Measurements from ENCODE around the gene BCAP31. TPM values are rescaled to one million over a fixed set of nuclear protein-coding genes. Genes with fewer than 3 reads are reported as not detected.

The BCAP31 gene
- total RNA-seq, 1 donor, result 127 TPM

GRCh38 chrX:153653556-153653955 lies 70.6 kb downstream of the BCAP31 start:
- DNase-seq (ENCODE audit: low read depth), result no peak
- no peak for TF ChIP-seq CTCF (IDR thresholded peaks at IDR 0.05; ENCODE audit: insufficient read depth, low read depth, low read length)

GRCh38 chrX:153651540-153652079 lies 72.6 kb downstream of the BCAP31 start:
- no peak for DNase-seq (ENCODE audit: low read depth)
- no peak for TF ChIP-seq CTCF (IDR thresholded peaks at IDR 0.05; ENCODE audit: insufficient read depth, low read depth, low read length)
- no peak overlapping the region for H3K4me3 ChIP-seq (ENCODE audit: low read depth, low read length)

More at GRCh38 chrX:153653556-153653955, 70.6 kb downstream of the BCAP31 start:
- no peak overlapping the region for H3K4me3 ChIP-seq (ENCODE audit: low read depth, low read length)

- DNase-seq (ENCODE audit: low read depth), result no peak
- H3K4me3 ChIP-seq (ENCODE audit: low read depth, low read length), result no peak overlapping the region
- no peak for TF ChIP-seq CTCF (IDR thresholded peaks at IDR 0.05; ENCODE audit: insufficient read depth, low read depth, low read length)
These were observed 73.2 kb downstream of the BCAP31 start for GRCh38 chrX:153650959-153651358.

Small RNA genes lying within 50 kb of the gene (small RNA-seq; reads per million reads assigned to genes)
- gene RN7SL687P, result not detected

Other genes starting within 250 kb of the BCAP31 start
- gene BGN, start 229.4 kb downstream of the BCAP31 start, total RNA-seq, result 14.7 and 62.5 TPM in 2 replicates
- gene ATP2B3, start 206.7 kb downstream of the BCAP31 start, total RNA-seq, result not detected in 2 replicates
- 38.9 and 42.8 TPM in 2 replicates for gene CCNQ, start 125.2 kb downstream of the BCAP31 start, total RNA-seq
- under 0.01 TPM in 1 of 2 replicates, not detected in the other for gene DUSP9, start 77.2 kb downstream of the BCAP31 start, total RNA-seq
- under 0.01 and 0.32 TPM in 2 replicates for gene PNCK, start 50.6 kb downstream of the BCAP31 start, total RNA-seq
- gene SLC6A8, start 36.5 kb downstream of the BCAP31 start, total RNA-seq, result 9.1 and 12.2 TPM in 2 replicates
- 15.5 and 19.3 TPM in 2 replicates for gene ABCD1, start 469 bp upstream of the BCAP31 start, total RNA-seq
- 3.0 and 3.5 TPM in 2 replicates for gene PLXNB3, start 39.9 kb upstream of the BCAP31 start, total RNA-seq
- 0.86 and 0.97 TPM in 2 replicates for gene SRPK3, start 56.7 kb upstream of the BCAP31 start, total RNA-seq
- 37.4 and 40.2 TPM in 2 replicates for gene IDH3G, start 70.0 kb upstream of the BCAP31 start, total RNA-seq
- 122 and 133 TPM in 2 replicates for gene SSR4, start 70.3 kb upstream of the BCAP31 start, total RNA-seq
- gene PDZD4, start 106.2 kb upstream of the BCAP31 start, total RNA-seq, result 0.32 and 0.43 TPM in 2 replicates
- gene L1CAM, start 161.8 kb upstream of the BCAP31 start, total RNA-seq, result 16.4 and 54.4 TPM in 2 replicates
- gene AVPR2, start 180.3 kb upstream of the BCAP31 start, total RNA-seq, result under 0.01 TPM in 1 of 2 replicates, not detected in the other
- 3.0 and 5.2 TPM in 2 replicates for gene ARHGAP4, start 201.9 kb upstream of the BCAP31 start, total RNA-seq
- gene NAA10, start 210.7 kb upstream of the BCAP31 start, total RNA-seq, result 59.9 and 62.2 TPM in 2 replicates
- 4.3 and 12.6 TPM in 2 replicates for gene RENBP, start 220.3 kb upstream of the BCAP31 start, total RNA-seq
- 28.1 and 28.3 TPM in 2 replicates for gene HCFC1, start 247.4 kb upstream of the BCAP31 start, total RNA-seq
- gene TMEM187, start 248.4 kb upstream of the BCAP31 start, total RNA-seq, result 5.2 and 7.1 TPM in 2 replicates

Data from fibroblast of villous mesenchyme (primary cell).